BE2C (cell line): ENCODE data around the gene TMLHE. TPM values are rescaled to one million over a fixed set of nuclear protein-coding genes. Genes with fewer than 3 reads are reported as not detected.
A peak's percentile ranks its signal among the peaks of the same experiment; 100 is the strongest.
"Not testable (repeated sequence)": the region's sequence is repeated elsewhere in the genome, so short reads cannot be mapped to it uniquely, and the experiment has no call there.

Experiments
- DNase-seq: peaks from one replicate; pipeline ENCODE4 v3.0.0-alpha.2; 2020
- H3K27me3 ChIP-seq: fragments of 250-450 bp; sonication (Bioruptor Pico); 2 replicates; pipeline ENCODE4 v1.5.1; 2020; ENCODE audit warnings: mild to moderate bottlenecking
- H3K36me3 ChIP-seq: fragments of 250-450 bp; sonication (Bioruptor Pico); 2 replicates; pipeline ENCODE4 v1.5.1; 2020; ENCODE audit warnings: mild to moderate bottlenecking
- H3K4me1 ChIP-seq: fragments of 250-450 bp; sonication (Bioruptor Pico); 2 replicates; pipeline ENCODE4 v1.5.1; 2020
- H3K4me3 ChIP-seq: 2 replicates; pipeline ENCODE4 v1.5.1; 2011; ENCODE audit warnings: low read depth, low read length
- H3K9me3 ChIP-seq: fragments of 250-450 bp; sonication (Bioruptor Pico); 2 replicates; pipeline ENCODE4 v1.5.1; 2020
- polyA plus RNA-seq: library from polyadenylated mRNA; unstranded; fragments of >200 nt; gene quantifications from one replicate; pipeline ENCODE4 v1.2.1, GENCODE V29; 2012; ENCODE audit warnings: low read depth, missing spikeins; ENCODE audit not compliant: insufficient read length, insufficient read depth
- TF ChIP-seq, protein P1 (sequence below): IDR thresholded peaks from 2 replicates; pipeline ENCODE4 v1.5.1; 2012; ENCODE audit warnings: mild to moderate bottlenecking, low read depth, low read length

Gene TMLHE, protein sequence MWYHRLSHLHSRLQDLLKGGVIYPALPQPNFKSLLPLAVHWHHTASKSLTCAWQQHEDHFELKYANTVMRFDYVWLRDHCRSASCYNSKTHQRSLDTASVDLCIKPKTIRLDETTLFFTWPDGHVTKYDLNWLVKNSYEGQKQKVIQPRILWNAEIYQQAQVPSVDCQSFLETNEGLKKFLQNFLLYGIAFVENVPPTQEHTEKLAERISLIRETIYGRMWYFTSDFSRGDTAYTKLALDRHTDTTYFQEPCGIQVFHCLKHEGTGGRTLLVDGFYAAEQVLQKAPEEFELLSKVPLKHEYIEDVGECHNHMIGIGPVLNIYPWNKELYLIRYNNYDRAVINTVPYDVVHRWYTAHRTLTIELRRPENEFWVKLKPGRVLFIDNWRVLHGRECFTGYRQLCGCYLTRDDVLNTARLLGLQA
- 9.4 TPM for polyA plus RNA-seq

DNA sequence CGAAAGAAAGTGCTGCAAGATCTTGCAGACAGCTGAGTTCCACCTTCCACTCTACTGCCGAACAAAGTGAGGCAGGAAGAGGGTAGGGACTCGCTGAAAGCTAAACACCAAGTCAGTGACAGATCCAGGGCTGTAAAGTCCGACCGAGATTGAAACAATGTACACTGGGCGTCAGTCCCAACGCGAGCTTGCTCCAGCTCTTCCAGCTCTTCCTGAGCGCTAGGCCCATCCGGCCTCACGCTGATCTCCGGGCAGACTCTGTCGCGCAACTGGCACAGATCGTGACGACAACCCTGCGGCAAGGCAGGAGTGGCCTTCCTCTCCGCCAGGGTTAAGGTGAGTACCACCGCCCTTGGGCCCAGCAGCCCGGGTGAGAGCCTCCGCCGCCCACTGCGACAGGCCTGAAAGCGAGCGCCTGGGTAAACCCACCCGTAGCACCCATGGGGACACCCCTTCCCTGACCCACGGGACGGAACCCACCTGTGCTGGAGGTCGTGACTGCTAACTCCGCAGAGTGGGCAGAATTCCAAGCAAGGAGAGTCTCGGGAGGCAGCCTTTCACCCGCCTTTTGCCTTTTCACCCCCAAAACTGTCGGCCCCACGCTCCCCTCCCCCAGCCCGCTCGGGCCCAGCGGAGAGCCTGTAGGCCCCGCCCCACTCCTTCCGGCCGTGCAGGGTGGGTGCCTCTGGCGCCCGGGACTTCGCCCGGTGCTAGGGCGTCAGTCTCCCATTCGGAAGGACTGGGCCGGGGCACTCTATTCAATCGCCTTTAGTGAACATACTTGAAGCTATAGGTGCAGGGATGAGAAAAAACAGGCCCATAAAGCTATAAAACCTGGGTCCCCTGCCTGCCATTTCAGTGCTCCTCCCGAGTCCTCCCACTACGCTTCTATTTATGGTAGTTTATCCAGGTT lies at the start of gene TMLHE, which contains the start of gene SPRY3:
TMLHE (minus strand) TSS at position 641 of the 913 bp plus-strand sequence. CDS start 67,676 bp downstream, outside the sequence.
SPRY3 (plus strand) TSS at position 275 of the 913 bp plus-strand sequence.
- Histone ChIP-seq H3K9me3 (no peaks in the 10 kb centered on the region), H3K4me1 (no peaks in the 10 kb centered on the region), H3K27me3 (no peaks in the 10 kb centered on the region), H3K36me3 (no peaks in the 10 kb centered on the region), H3K4me3 (peak within 1 kb of the TSS; percentile 80)
- peak; percentile 70 for DNase-seq
- TF ChIP-seq, protein P1, sequence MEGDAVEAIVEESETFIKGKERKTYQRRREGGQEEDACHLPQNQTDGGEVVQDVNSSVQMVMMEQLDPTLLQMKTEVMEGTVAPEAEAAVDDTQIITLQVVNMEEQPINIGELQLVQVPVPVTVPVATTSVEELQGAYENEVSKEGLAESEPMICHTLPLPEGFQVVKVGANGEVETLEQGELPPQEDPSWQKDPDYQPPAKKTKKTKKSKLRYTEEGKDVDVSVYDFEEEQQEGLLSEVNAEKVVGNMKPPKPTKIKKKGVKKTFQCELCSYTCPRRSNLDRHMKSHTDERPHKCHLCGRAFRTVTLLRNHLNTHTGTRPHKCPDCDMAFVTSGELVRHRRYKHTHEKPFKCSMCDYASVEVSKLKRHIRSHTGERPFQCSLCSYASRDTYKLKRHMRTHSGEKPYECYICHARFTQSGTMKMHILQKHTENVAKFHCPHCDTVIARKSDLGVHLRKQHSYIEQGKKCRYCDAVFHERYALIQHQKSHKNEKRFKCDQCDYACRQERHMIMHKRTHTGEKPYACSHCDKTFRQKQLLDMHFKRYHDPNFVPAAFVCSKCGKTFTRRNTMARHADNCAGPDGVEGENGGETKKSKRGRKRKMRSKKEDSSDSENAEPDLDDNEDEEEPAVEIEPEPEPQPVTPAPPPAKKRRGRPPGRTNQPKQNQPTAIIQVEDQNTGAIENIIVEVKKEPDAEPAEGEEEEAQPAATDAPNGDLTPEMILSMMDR, result no peak

DNA sequence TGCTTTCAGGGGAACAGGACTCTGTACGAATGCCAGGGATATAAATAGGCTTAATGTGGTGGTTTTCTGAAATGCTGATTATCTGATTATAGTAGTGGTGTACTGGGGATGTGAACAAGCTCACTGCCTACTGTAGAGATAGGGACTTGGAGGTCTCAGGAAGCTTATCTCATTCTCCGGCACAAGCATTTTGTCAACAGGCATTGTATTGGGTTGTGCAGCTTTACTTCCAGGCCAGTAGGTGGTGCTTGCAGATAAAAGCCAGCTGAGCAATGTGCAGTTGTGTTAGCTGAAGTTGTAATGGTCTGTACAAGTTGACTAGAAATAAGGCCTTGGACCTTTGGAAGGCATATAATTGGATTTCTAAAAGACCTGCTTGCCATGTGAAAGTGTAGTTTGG lies 49.5 kb upstream of the TMLHE start:
- H3K27me3 ChIP-seq, result no peaks in the 10 kb centered on the region
- no peaks in the 10 kb centered on the region for H3K9me3 ChIP-seq
- DNase-seq, result no peak
- H3K36me3 ChIP-seq, result no peaks in the 10 kb centered on the region
- TF ChIP-seq, protein P1, result peak; percentile 22; the same call in 1 of the 2 replicates
- no peak overlapping the region for H3K4me3 ChIP-seq
- H3K4me1 ChIP-seq, result no peaks in the 10 kb centered on the region

DNA sequence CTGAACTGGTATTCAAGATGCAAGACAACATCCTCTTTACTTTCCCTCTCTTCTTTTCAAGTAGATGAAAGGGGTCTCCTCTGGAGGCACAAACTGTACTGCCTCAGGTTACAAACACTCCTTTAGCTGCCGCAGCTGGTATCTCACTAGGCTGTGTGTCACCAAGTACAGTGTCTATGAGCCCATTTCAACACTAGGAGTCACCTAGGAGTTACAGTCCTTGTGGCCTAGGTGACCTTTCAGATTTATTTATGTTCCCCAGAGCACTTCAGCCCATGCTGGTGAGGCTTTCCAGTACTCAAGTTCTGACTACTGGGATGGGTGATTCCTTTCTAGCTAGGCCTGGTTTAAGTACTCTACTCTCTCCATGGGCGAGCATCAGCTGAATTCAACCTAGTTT lies 32.4 kb upstream of the TMLHE start:
- Histone ChIP-seq H3K9me3 (no peaks in the 10 kb centered on the region), H3K4me3 (no peak overlapping the region), H3K27me3 (no peaks in the 10 kb centered on the region), H3K4me1 (no peaks in the 10 kb centered on the region), H3K36me3 (no peaks in the 10 kb centered on the region)
- TF ChIP-seq, protein P1, result no peak
- no peak for DNase-seq

DNA sequence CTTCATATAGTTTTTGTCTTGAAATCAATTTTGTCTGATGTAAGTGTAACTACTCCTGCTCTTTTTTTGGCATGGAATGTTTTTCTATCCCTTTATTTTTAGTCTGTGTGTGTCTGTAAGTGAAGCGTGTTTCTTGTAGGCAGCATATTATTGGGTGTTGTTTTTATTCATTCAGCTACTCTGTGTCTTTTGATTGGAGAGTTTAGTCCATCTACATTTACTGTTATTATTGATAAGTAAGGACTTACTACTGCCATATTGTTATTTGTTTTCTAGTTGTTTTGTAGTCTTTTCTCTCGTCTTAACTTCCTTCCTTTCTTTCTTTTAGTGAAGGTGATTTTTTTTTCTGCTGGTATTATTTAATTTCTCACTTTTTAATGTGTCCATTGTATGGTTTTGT lies 30.5 kb upstream of the TMLHE start:
- TF ChIP-seq, protein P1, result no peak
- H3K27me3 ChIP-seq, result no peaks in the 10 kb centered on the region

DNA sequence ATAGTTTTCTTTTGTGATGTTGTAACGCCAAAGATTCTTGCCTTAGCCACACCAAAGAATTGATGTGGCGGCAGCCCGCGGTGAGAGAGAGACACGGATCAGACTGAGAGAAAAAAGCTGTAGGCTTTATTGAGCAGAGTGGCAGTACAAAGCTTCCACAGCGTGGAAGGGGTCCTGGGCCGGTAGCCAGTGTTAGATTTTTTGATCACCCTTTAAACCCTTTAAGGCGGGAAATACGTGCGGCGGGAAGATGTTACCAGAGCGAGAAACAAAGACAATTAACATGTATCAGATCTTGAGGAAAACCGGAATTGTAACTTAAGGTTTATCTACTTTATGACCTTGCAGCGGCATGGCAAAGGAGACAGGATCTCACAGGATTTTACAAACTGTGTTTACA lies 28.6 kb upstream of the TMLHE start:
- H3K36me3 ChIP-seq, H3K4me1 ChIP-seq, H3K9me3 ChIP-seq, H3K4me3 ChIP-seq, H3K27me3 ChIP-seq, DNase-seq: not testable (repeated sequence)

More for the DNA sequence above, 30.5 kb upstream of the TMLHE start:
- no peak overlapping the region for H3K4me3 ChIP-seq
- DNase-seq, result no peak
- H3K9me3 ChIP-seq, result no peaks in the 10 kb centered on the region
- H3K36me3 ChIP-seq, result no peaks in the 10 kb centered on the region
- no peaks in the 10 kb centered on the region for H3K4me1 ChIP-seq

DNA sequence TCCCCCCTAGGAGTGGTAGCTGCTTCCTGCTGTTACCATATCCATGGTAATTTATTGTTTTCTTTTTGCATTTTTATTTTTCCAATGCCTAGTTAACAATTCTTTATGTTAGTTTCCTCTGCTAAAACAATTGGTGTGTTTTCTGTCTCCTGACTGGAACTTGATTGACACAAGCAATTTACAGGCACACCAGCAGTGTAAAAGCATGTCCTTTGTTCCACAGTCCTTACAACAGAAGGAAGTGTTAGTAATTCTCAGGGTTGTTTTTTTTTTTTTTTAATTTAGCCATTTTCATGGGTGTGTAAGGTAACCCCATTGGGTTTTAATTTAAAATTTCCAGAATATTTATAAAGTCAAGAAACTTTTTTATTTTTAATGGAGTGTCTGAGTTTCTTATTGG lies 25.0 kb upstream of the TMLHE start:
- H3K36me3 ChIP-seq, result no peaks in the 10 kb centered on the region

DNA sequence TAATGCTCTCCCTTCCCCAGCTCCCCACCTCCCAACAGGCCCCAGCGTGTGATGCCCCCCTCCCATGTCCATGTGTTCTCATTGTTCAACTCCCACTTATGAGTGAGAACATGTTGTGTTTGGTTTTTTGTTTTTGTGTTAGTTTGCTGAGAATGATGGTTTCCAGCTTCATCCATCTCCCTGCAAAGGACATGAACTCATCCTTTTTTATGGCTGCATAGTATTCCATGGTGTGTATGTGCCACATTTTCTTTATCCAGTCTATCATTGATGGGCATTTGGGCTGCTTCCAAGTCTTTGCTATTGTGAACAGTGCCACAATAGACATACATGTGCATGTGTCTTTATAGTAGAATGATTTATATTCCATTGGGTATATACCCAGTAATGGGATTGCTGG lies 22.3 kb upstream of the TMLHE start:
- not testable (repeated sequence) for DNase-seq, H3K9me3 ChIP-seq, H3K4me3 ChIP-seq, H3K4me1 ChIP-seq, H3K36me3 ChIP-seq, H3K27me3 ChIP-seq

More for the DNA sequence above, 25.0 kb upstream of the TMLHE start:
- H3K4me3 ChIP-seq, result no peak overlapping the region
- no peaks in the 10 kb centered on the region for H3K4me1 ChIP-seq
- H3K27me3 ChIP-seq, result no peaks in the 10 kb centered on the region
- no peak for DNase-seq
- no peaks in the 10 kb centered on the region for H3K9me3 ChIP-seq
- TF ChIP-seq, protein P1, result no peak
